ENCODE results near the gene SH3RF3.

DNA sequence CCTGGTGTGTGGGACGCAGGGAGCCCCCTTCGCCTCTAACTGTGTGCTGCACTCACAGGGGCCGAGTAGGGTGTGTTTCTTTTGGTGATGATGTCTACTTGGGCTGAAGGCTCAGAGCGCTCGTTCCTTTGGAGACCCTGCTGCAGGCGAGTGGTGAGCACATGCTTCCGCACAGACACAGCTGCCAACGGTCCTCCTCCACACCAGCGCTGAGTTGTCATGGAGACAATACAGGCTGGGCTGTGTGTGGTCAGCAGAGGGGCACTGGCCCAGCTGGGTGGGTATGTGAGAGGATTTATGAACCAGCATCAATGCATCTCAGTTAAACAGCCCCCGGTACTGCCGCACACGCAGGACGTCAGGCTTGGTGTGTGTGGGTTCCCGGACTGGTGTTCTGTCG lies 143.5 kb downstream of the SH3RF3 start:
- TF ChIP-seq, protein P1, sequence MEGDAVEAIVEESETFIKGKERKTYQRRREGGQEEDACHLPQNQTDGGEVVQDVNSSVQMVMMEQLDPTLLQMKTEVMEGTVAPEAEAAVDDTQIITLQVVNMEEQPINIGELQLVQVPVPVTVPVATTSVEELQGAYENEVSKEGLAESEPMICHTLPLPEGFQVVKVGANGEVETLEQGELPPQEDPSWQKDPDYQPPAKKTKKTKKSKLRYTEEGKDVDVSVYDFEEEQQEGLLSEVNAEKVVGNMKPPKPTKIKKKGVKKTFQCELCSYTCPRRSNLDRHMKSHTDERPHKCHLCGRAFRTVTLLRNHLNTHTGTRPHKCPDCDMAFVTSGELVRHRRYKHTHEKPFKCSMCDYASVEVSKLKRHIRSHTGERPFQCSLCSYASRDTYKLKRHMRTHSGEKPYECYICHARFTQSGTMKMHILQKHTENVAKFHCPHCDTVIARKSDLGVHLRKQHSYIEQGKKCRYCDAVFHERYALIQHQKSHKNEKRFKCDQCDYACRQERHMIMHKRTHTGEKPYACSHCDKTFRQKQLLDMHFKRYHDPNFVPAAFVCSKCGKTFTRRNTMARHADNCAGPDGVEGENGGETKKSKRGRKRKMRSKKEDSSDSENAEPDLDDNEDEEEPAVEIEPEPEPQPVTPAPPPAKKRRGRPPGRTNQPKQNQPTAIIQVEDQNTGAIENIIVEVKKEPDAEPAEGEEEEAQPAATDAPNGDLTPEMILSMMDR (IDR thresholded peaks at IDR 0.05 in 4 of 5, conservative IDR thresholded peaks at IDR 0.05 in 1 of 5) = no peak
- no peak for TF ChIP-seq POLR2A (IDR thresholded peaks at IDR 0.05)
